Hepatocyte (in vitro differentiated cells): ENCODE measurements around the gene EEFSEC. TPM values are rescaled to one million over a fixed set of nuclear protein-coding genes. Genes with fewer than 3 reads are reported as not detected.

Experiments
- DNase-seq: peaks from one replicate; pipeline ENCODE4 v3.0.0-alpha.2; 2016; ENCODE audit warnings: low spot score
- H2AFZ ChIP-seq: fragments of 200-600 bp; sonication (generic); 2 replicates; pipeline ENCODE4 v1.6.0; 2016; ENCODE audit warnings: antibody characterized with exemption, mild to moderate bottlenecking
- H3K27ac ChIP-seq: fragments of 200-600 bp; sonication (generic); 2 replicates; pipeline ENCODE4 v1.5.1; 2016; ENCODE audit warnings: mild to moderate bottlenecking
- H3K27me3 ChIP-seq: fragments of 200-600 bp; sonication (generic); 2 replicates; pipeline ENCODE4 v1.6.1; 2016
- H3K36me3 ChIP-seq: fragments of 200-600 bp; sonication (generic); replicated peaks from 2 replicates; pipeline ENCODE4 v1.5.1; 2016; ENCODE audit warnings: low read depth; ENCODE audit not compliant: insufficient read depth
- H3K4me1 ChIP-seq: fragments of 200-600 bp; sonication (generic); 2 replicates; pipeline ENCODE4 v1.5.1; 2016; ENCODE audit warnings: mild to moderate bottlenecking, moderate library complexity; ENCODE audit not compliant: insufficient read depth
- H3K4me2 ChIP-seq: fragments of 200-600 bp; sonication (generic); 2 replicates; pipeline ENCODE4 v1.6.0; 2016
- H3K4me3 ChIP-seq: fragments of 200-600 bp; sonication (generic); 2 replicates; pipeline ENCODE4 v1.5.1; 2016; ENCODE audit warnings: mild to moderate bottlenecking
- H3K79me2 ChIP-seq: fragments of 200-600 bp; sonication (generic); 2 replicates; pipeline ENCODE4 v1.6.0; 2017; ENCODE audit warnings: mild to moderate bottlenecking
- H3K9me2 ChIP-seq: fragments of 200-600 bp; sonication (generic); replicated peaks from 2 replicates; pipeline ENCODE4 v1.6.0; 2017; ENCODE audit warnings: mild to moderate bottlenecking; ENCODE audit not compliant: insufficient read depth
- H3K9me3 ChIP-seq: fragments of 200-600 bp; sonication (generic); 2 replicates; pipeline ENCODE4 v1.5.1; 2016; ENCODE audit warnings: low read depth, mild to moderate bottlenecking
- H4K20me1 ChIP-seq: fragments of 200-600 bp; sonication (generic); 2 replicates; pipeline ENCODE4 v1.6.0; 2016; ENCODE audit warnings: mild to moderate bottlenecking; ENCODE audit not compliant: insufficient read depth, poor library complexity, severe bottlenecking
- CTCF ChIP-seq: fragments of 200-600 bp; sonication (generic); IDR thresholded peaks from 2 replicates; pipeline ENCODE4 v1.5.1; 2016; ENCODE audit warnings: antibody characterized with exemption, mild to moderate bottlenecking; ENCODE audit not compliant: poor library complexity
- EZH2 ChIP-seq: fragments of 200-600 bp; sonication (generic); IDR thresholded peaks from 2 replicates; pipeline ENCODE4 v1.6.1; 2016; ENCODE audit warnings: antibody characterized with exemption, mild to moderate bottlenecking, borderline replicate concordance
- EZH2phosphoT487 ChIP-seq: fragments of 200-600 bp; sonication (generic); IDR thresholded peaks from one replicate; pipeline ENCODE4 v1.6.1; 2018; ENCODE audit warnings: antibody characterized with exemption, mild to moderate bottlenecking, low read depth, moderate library complexity; ENCODE audit not compliant: unreplicated experiment, severe bottlenecking
- WGBS: methylation state at CpG from one replicate; pipeline ENCODE4 v1.1.6; 2016; ENCODE audit warnings: low lambda C conversion rate; ENCODE audit errors: missing lambda C conversion rate; 5-methylcytosine and 5-hydroxymethylcytosine counted together
- polyA plus RNA-seq: library from polyadenylated mRNA; unstranded; fragments of >200 nt; fragmentation: Nextera tagmentation; extraction: Ambion mirVana; gene quantifications from 2 replicates; pipeline ENCODE4 v1.2.1, GENCODE V29; 2016
- total RNA-seq: library from RNA; depleted of rRNA; stranded (reverse); fragments of >200 nt; gene quantifications from 2 replicates; pipeline ENCODE4 v1.2.3, GENCODE V29; 2014

Gene EEFSEC
- total and polyA plus RNA-seq, 2 experiments from 2014 or later = 9.8 to 17.5 TPM

GRCh38 chr3:128432301-128432970 is 279.2 kb downstream of the EEFSEC start:
- no peak for TF ChIP-seq EZH2
- no peaks in the 10 kb centered on the region for H3K9me2 ChIP-seq
- H3K4me2 ChIP-seq = peak overlapping the region; percentile 93
- H4K20me1 ChIP-seq = no peaks in the 10 kb centered on the region
- H3K36me3 ChIP-seq = no peaks in the 10 kb centered on the region
- no peak overlapping the region for H3K27ac ChIP-seq
- H3K79me2 ChIP-seq = no peaks in the 10 kb centered on the region
- H2AFZ ChIP-seq = peak overlapping the region; percentile 45
- peaks cover 47% of the 10 kb centered on the region for H3K27me3 ChIP-seq
- H3K9me3 ChIP-seq = no peaks in the 10 kb centered on the region
- H3K4me1 ChIP-seq = peaks cover 5% of the 10 kb centered on the region
- H3K4me3 ChIP-seq = peak overlapping the region; percentile 21
- DNase-seq = no peak
- WGBS = 15% methylated on average over 28 of the region's 43 CpGs

- H3K9me2 ChIP-seq = no peaks in the 10 kb centered on the region
- 50% methylated on average over 14 of the region's 53 CpGs for WGBS
These were observed 279.9 kb downstream of the EEFSEC start for GRCh38 chr3:128432971-128433836.

GRCh38 chr3:128433837-128434165 is 280.5 kb downstream of the EEFSEC start:
- H3K9me3 ChIP-seq = no peaks in the 10 kb centered on the region
- no peak overlapping the region for H3K4me3 ChIP-seq
- H3K9me2 ChIP-seq = no peaks in the 10 kb centered on the region
- H3K36me3 ChIP-seq = no peaks in the 10 kb centered on the region
- H3K27me3 ChIP-seq = peaks cover 47% of the 10 kb centered on the region
- 61% methylated on average over 2 of the region's 2 CpGs for WGBS
- TF ChIP-seq CTCF = no peak
- TF ChIP-seq EZH2phosphoT487 = no peak
- no peak for TF ChIP-seq EZH2
- DNase-seq = no peak
- H3K27ac ChIP-seq = no peak overlapping the region
- H4K20me1 ChIP-seq = no peaks in the 10 kb centered on the region
- H3K4me1 ChIP-seq = peaks cover 5% of the 10 kb centered on the region
- H3K4me2 ChIP-seq = no peak overlapping the region
- no peaks in the 10 kb centered on the region for H3K79me2 ChIP-seq
- no peak overlapping the region for H2AFZ ChIP-seq

More at GRCh38 chr3:128432971-128433836, 279.9 kb downstream of the EEFSEC start:
- H3K36me3 ChIP-seq = no peaks in the 10 kb centered on the region
- peak overlapping the region; percentile 93 for H3K4me2 ChIP-seq
- no peak overlapping the region for H3K27ac ChIP-seq
- H3K4me1 ChIP-seq = peaks cover 5% of the 10 kb centered on the region
- TF ChIP-seq EZH2 = no peak
- no peak for TF ChIP-seq EZH2phosphoT487
- no peak for TF ChIP-seq CTCF
- no peaks in the 10 kb centered on the region for H3K79me2 ChIP-seq
- no peaks in the 10 kb centered on the region for H4K20me1 ChIP-seq
- H3K9me3 ChIP-seq = no peaks in the 10 kb centered on the region
- DNase-seq = peak; percentile 51
- peaks cover 47% of the 10 kb centered on the region for H3K27me3 ChIP-seq
- H2AFZ ChIP-seq = peak overlapping the region; percentile 45
- H3K4me3 ChIP-seq = peak overlapping the region; percentile 21

- Histone ChIP-seq H3K79me2 (no peaks in the 10 kb centered on the region), H3K4me2 (no peak overlapping the region), H3K27me3 (peaks cover 47% of the 10 kb centered on the region), H3K9me2 (no peaks in the 10 kb centered on the region), H4K20me1 (no peaks in the 10 kb centered on the region), H3K4me3 (no peak overlapping the region), H3K4me1 (peaks cover 5% of the 10 kb centered on the region), H3K27ac (no peak overlapping the region), H2AFZ (no peak overlapping the region), H3K9me3 (no peaks in the 10 kb centered on the region), H3K36me3 (no peaks in the 10 kb centered on the region)
- DNase-seq = no peak
- WGBS = 95% methylated on average over 2 of the region's 2 CpGs
- TF ChIP-seq EZH2phosphoT487 (no peak), CTCF (no peak), EZH2 (no peak)
These were observed 281.2 kb downstream of the EEFSEC start for GRCh38 chr3:128434524-128434923.
